HS-27A (cell line): ENCODE data around the gene EGR4.

Experiments used
- DNase-seq: peaks from one replicate; pipeline ENCODE4 v3.0.0-alpha.2; 2012; ENCODE audit warnings: low read depth, missing footprints

The EGR4 gene

DNA sequence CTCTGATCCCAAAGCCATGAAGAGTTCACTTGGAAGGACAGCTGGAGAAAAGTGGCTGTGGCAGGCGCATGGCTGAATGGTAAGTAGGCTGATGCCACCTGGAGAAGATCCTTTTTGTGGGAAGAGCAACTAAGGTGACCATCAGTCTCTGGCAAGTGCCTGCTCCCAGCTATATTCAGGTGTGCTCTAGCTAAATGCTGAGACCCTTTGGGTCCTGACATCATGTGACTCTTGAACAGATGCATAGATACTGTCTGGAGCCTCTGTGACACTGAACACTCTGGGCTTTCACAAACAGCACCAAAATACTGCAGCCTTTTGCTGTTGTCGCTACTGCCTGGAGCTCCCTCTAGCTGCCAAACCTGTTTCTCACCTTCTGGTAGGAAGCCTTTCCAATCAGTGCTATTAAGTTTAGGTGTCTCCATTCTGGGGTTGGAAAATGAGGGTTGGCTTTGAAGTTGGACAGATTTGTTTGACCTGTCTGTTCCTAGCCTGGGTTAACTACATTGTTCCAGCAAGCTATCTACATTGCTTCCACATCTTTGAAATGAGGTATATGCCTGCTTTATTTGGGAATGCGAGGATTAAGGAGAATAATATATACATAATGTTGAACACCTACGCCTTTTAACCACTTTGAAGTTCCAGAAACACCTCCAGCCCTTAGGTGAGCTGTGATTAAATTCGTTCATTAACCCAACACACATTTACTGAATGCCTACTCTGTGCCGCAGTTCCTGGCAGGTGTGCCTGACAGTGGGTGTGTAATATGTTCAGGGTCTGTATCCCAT is 3.1 kb downstream of the EGR4 start:
- no peak for DNase-seq

- no peak for DNase-seq
These were observed 4.0 kb downstream of the EGR4 start for GRCh38 chr2:73289304-73289703.

- no peak for DNase-seq
These were observed 7.2 kb downstream of the EGR4 start for GRCh38 chr2:73286134-73286655.

DNA sequence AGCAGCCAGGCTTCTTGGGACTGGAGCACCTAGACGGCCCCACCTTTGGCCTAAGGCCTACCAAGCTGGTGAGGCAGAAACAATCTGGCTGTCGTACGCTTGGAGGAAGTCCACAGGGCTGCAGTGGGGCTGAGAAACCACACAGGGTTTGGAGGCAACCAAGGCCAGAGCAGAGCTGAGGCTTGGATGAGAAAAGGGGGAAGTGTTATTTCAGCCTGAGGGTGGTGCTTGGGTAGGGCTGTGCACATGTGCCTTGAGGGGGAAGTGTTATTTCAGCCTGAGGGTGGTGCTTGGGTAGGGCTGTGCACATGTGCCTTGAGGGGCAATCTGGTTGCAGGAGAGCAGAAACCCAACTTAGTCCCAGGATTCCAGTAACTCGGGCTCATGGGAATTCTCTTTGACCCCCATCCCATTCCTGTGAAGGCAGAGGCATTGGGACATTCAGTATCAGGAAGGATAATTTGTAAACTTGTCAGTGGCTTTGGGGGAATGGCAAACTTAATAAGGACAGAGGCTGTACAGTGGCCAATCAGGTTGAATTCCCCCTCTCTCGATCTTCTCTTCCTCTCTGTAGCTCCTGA is 8.1 kb downstream of the EGR4 start:
- DNase-seq: no peak

- no peak for DNase-seq
These were observed 8.8 kb downstream of the EGR4 start, which contains the start of gene FBXO41 for GRCh38 chr2:73284296-73285158. TSS of gene FBXO41 (minus strand) at chr2:73284478. CDS start at chr2:73269630, 14,848 bp downstream.

- DNase-seq: no peak
These were observed 9.6 kb downstream of the EGR4 start for GRCh38 chr2:73283545-73284295.

- no peak for DNase-seq
These were observed 10.3 kb downstream of the EGR4 start for GRCh38 chr2:73282924-73283544.

DNA sequence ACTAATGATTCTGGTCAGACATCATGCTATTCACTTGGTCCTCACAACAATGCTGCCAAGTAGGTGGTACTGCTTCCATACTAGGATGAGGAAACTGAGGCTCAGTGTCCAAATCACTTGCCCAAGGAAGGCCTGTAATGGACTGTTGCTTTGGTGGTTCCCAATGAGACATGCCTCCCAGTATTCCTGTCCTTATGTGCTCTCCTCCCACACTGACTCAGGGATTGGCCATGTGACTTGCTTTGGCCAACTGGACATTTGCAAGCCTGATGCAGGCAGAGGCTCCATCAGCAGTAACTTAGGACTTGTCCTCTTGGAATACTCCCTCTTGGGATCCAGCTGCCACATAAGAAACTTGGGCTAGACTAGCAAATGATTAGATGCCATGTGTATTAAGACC is 12.1 kb downstream of the EGR4 start:
- DNase-seq: no peak

DNA sequence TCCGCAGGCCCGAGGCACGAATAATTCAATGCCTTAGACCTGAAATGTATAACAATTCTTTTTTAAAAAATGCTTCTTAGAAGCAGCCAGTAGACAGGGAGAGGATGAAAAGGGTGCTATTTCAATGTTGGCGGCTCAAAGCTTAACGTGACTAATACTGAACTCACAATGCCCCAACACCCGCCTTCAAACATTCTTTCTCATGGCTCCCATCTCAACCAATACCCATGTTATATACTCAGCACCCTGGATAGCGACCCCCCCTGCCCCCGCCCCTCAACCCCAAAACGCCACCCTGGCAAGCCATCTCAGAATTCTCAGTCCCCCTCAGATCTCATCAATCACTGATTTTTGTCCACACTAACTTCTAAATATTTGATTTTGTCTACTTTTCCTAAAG is 13.5 kb downstream of the EGR4 start:
- no peak for DNase-seq

- no peak for DNase-seq
These were observed 21.1 kb downstream of the EGR4 start for GRCh38 chr2:73272270-73272669.

- no peak for DNase-seq
These were observed 23.5 kb downstream of the EGR4 start for GRCh38 chr2:73269686-73270465.

GRCh38 chr2:73268830-73269685 is 24.3 kb downstream of the EGR4 start:
- no peak for DNase-seq

DNA sequence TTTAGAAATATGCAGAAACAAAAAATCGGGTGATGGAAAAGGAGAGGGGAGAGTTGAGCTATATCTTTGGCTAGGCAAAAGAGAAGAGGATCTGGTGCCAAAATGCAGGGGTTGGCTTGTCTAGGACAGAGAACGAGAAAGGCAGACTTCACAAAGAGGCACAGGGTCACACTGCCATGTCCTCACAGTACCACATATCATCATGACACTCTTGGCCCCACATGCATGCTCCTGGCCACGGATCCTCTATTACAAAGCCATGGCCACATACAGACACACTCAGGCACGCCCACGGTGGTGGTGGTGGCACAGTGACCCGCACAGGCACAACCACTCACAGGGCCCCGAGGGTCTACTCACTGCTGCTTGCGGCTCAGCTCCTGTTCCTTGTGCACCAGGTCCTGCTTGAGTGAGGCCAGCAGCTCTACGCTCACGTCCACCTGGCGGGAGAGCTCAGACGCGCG is 24.9 kb downstream of the EGR4 start:
- DNase-seq: no peak

DNA sequence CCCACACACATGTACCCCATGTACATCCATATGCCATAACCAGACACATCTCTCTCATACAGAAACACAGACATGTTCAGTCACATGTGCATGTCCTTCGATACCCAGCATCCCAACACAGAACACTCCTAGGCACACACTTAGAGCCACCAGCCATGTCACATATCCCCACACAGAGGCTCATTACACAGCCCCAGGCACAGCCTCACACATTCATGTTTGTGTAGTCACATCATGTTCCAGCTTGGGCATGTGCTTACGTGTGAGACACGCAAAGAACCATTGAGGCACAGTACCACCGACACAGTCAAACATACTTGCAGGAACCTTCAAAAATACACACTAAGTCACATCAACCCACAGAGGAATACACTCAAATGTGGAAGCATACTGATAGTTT is 26.3 kb downstream of the EGR4 start:
- DNase-seq: no peak

DNA sequence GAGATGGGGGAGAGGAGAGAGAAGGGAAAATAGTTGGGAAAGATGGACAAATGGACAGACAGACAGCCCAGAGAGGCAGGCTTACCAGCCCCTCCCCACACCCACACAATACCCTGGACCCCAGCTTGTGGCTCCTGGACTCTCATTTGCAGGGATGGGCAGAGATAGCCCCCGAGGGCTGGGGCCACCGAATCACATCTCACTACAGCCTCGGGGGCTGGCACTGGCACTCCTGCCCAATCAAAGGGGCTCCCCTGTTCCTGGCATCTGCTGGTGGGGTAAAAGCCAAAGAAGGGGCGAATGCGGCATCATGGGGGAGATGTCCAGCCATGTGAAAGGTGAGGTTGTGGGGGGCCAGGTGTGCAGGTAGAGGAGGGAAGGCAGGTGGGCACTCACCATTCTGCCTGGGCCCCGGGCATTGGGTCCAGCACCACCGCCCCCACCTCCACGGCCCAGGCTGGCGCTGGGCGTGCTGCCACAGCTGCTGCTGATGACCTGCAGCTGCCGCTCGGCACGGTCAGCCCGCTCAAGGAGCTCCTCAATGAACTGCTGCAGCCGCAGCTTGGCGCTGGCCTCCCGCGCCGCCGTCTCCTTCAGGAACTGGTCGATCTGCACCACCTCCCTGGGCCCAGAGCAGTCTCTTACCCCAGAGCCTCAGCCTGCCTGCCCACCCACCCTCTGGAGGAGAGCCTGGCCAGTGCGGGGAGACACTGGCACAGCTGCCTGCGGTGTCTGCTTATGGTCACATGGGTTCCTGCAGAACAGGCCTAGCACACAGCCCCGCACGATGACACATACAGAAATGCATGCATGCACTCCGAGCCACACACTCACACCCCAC is 27.1 kb downstream of the EGR4 start:
- DNase-seq: no peak

DNA sequence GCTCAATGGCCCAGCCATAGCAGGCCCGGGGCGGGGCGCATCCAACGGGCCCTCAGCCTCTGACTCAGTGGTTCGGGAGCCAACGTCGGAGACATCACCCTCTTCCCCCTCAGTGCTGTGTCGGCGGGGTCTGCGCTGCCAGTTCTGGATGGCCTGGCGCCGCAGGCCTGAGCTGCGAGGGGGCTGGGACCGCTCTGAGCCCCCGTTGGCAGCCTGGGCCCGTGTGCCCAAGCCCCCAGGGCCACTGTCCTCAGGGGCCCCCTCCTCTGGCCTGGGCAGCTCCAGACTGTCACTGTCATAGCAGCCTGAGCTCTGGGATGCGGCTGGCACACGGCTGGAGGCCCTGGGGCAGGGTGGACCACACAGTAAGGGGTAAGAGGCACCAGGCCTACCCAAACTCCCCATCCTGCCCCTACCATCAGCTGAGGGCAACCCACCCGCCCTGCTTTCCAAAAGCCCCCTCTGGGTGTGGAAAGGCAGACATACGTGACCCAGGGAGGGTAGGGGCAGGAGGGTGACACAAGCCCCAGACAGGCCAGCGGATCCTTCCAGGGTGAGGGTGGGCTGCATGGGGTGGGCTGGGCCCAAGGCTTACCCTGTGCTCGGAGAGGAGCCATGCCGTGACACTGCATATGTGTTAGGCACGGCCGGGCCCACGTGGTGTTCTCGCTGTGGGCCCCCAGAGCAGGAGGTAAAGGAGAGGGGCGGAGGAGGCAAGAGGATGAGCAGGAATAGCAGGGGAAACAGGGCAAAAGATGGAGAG is 27.9 kb downstream of the EGR4 start:
- DNase-seq: no peak

GRCh38 chr2:73264783-73265182 is 28.6 kb downstream of the EGR4 start:
- no peak for DNase-seq

DNA sequence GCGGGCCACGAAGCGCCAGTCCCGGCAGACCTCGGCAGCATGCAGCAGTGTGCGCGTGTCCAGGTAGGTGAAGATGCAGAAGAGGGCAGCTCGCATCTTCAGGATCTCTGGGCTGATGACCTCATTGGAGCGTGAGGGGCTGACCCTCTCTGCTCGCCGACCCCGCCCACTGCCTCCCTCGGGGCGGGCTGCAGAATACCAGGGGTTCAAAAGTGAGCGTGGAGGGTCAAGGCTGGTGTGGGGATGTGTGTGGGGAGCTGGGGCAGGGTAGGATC is 29.1 kb downstream of the EGR4 start:
- DNase-seq: no peak
